GM18519 (cell line): Measurements from ENCODE around the gene MALAT1.

Source experiments
- ATAC-seq: cut with Tn5 transposase; IDR thresholded peaks from one replicate; pipeline ENCODE4 v1.9.1; 2021; ENCODE audit warnings: mild to moderate bottlenecking, moderate library complexity; ENCODE audit not compliant: unreplicated experiment, low FRiP score

The MALAT1 gene

DNA sequence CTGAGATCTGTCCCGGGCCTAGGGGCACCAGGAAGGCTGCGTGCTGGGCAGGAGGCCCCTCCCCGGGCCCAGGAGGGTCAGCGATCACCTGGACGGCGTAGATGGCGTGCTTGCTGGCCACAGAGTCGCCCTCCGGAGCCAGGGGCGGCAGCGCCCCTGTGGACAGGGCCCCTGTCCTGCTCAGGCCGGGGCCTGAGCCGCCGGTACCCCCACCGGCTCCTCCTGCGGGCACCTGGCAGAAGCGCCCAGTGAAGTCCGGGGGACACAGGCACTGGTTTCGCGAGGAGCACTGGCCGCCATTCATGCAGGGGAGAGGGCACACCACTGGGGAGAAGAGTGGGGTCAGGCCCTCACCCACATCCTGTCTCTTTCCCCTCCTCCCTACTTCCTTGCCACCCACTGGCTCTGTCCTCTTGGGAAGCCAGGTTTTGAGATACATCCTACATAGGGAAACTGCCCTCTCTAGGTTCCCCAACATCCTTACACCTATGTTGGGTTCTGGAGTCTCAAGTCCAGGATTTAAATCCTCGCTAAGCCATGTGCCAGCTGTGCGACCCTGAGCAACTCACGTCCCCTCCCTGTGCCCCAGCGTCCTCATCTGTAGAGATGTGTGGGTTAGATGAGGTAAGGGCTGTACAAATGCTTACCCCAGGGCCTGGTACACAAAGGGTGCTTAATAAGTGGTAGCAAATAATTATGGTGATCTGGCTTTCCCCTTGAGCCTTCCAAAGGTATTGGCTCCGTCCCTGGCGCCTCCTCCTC lies 55.4 kb downstream of the MALAT1 start:
- ATAC-seq: no peak

DNA sequence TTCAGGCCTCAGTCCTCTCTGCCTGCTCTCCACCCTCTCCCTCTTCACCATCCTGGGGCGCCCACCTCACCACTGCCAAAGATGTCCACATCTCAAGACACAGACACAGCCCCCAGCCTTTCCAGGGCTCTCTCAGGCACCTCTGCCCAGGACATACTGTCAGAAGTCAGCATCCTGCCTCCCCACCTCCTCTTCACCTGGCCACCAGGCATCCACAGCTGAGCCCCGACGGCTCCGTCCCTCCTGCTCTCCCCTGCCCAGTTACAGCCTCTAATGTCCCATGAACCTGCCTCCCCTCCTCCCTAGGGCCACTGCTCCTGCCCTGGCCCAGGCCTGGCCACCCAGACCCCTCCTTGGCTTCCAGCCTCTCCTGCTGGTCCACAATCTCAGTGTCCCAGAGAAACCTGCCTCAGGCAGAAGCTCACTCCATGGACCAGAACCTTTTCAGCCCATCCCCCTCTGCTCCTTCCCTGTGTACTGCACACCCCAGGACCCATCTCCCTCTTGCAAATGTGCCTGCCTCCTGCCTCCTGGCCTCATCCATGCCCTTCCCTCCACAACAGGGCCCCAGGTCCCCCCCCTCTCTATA lies 56.1 kb downstream of the MALAT1 start:
- ATAC-seq: no peak

DNA sequence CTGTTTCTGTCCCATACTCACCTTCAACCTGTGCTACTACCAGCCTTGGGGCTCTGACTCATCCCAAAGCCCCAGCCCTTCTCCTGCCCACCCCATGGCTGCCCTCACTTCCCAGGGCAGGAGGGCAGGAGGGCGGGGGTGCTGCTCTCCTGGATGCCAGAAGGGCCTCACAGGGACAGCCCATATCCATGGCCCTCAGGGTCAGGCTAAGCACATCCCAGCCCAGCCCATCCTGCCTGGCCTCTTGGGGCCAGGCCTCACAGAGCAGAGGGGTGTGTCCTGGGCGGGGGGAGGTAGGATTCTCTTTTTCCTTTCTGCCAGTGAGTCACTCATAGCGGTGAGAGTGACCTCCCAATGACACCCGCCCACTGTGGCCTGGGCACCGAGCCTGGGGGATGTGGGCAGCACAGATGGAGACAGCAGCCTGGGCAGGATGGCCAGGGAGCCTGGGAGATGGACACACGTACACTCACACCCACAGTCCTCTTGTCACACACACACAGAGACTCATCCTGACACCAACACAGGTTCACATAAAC lies 56.9 kb downstream of the MALAT1 start:
- no peak for ATAC-seq
